Measurements from ENCODE around the gene ATXN7.

GRCh38 chr3:63880653-63881052 lies 17.0 kb downstream of the ATXN7 start:
- TF ChIP-seq RAD21 (conservative IDR thresholded peaks at IDR 0.05) (no peak), EP300 (conservative IDR thresholded peaks at IDR 0.05; ENCODE audit: poor library complexity, severe bottlenecking) (no peak), SMC3 (conservative IDR thresholded peaks at IDR 0.05; ENCODE audit: poor library complexity) (no peak)
